ENCODE data around the gene HSPA14.
A peak's percentile ranks its signal among the peaks of the same experiment; 100 is the strongest.
"Not testable (repeated sequence)": the region's sequence is repeated elsewhere in the genome, so short reads cannot be mapped to it uniquely, and the experiment has no call there.

Gene HSPA14

DNA sequence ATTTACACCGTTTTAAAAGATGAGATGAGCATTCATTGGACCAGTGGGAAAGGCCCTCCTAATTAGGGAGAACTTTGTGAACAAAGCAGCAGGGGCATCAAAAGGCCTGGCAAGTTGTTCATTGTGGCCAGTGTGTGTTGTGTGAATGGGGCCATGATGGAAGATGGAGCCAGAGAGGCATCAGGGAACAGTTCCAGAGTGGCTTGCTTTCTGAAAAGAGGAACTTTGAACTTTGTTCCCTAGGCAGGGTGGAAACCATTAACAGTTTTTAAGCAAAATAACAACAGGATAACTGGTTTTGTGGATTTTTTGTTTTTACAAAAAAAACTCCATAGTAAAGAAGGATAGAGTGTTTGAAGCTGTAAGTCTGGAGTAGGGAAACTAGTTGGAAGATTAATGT, 53.0 kb downstream of the HSPA14 start:
- DNase-seq (ENCODE audit: extremely low read depth, low read depth): no peak
- TF ChIP-seq, protein P1, sequence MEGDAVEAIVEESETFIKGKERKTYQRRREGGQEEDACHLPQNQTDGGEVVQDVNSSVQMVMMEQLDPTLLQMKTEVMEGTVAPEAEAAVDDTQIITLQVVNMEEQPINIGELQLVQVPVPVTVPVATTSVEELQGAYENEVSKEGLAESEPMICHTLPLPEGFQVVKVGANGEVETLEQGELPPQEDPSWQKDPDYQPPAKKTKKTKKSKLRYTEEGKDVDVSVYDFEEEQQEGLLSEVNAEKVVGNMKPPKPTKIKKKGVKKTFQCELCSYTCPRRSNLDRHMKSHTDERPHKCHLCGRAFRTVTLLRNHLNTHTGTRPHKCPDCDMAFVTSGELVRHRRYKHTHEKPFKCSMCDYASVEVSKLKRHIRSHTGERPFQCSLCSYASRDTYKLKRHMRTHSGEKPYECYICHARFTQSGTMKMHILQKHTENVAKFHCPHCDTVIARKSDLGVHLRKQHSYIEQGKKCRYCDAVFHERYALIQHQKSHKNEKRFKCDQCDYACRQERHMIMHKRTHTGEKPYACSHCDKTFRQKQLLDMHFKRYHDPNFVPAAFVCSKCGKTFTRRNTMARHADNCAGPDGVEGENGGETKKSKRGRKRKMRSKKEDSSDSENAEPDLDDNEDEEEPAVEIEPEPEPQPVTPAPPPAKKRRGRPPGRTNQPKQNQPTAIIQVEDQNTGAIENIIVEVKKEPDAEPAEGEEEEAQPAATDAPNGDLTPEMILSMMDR (IDR thresholded peaks at IDR 0.05; ENCODE audit: low read depth, low read length): no peak

DNA sequence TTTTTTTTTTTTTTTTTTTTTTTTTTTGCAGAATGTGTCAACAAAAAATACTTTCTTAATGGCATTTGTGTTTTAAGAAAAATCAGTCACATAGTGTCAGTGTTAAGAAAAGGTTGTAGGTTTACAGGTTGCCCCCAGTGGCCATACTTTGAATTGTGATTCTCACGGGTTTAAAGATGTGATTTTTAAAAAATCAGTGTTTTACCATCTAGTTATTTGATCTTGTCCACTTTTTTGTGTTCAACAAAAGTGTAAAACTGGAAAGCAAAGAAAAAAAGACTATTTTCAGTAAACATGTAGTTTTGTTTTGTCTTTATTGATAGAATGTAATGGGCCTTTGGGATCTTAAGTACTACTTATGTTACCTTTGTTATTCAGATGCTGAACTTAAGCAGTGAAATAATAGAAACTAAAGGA, 66.2 kb downstream of the HSPA14 start:
- DNase-seq (ENCODE audit: extremely low read depth, low read depth): no peak

DNA sequence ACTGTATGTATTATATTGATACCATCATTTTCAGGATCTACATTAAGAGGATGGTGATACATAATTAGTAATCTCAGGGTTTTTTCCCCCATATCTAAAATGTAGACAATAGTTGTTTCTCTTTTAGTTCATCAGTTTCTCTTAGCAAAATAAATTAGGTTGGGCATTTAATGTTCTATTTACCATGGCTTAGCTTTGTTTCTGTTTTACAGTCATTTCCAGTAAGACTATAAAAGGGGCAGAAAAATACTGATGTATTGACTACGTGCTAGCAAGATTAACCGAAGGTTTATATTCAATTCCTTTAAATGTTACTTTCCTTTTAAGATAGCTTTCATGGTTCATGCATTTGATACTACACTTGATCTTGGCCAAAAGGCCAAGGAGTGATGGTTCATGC, 66.8 kb downstream of the HSPA14 start:
- TF ChIP-seq, protein P1 (IDR thresholded peaks at IDR 0.05; ENCODE audit: low read depth, low read length): no peak
- no peak for DNase-seq (ENCODE audit: extremely low read depth, low read depth)

More for the DNA sequence above, 66.2 kb downstream of the HSPA14 start:
- TF ChIP-seq, protein P1 (IDR thresholded peaks at IDR 0.05; ENCODE audit: low read depth, low read length): peak; percentile 56

DNA sequence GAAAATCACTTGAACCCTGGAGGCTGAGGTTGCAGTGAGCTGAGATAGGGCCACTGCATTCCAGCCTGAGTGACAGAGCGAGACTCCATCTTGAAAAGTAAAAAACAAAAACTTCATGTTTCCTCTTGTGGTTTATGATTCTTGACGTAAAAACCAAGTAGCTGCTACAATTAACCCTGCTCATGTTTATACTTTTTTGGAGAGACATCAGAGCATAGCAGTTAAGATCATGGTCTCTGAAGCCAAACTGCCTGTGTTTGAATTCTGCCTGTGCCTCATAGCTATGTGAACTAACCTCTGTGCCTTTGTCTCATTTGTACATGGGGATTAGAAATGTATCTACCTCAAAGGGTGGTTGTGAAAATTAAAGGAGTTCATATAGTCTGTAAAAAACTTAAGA, 67.8 kb downstream of the HSPA14 start:
- no peak for DNase-seq (ENCODE audit: extremely low read depth, low read depth)
- TF ChIP-seq, protein P1 (IDR thresholded peaks at IDR 0.05; ENCODE audit: low read depth, low read length): no peak

DNA sequence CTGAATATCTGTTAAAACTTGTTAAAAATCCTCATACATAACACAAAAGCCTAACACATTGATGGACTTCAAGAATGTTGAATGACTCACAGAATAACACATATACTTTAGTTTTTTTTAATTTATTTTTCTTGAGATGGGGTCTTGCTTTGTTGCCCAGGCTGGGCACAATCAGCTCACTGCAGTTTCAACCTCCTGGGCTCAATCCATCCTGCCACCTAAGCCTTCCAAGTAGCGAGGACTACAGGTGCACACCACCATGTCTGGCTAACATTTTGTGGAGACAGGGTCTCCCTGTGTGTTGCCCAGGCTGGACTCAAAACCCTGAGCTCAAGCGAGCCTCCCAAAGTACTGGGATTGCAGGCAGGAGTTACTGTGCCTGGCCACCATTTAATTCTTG, 68.7 kb downstream of the HSPA14 start:
- TF ChIP-seq, protein P1 (IDR thresholded peaks at IDR 0.05; ENCODE audit: low read depth, low read length): no peak
- DNase-seq (ENCODE audit: extremely low read depth, low read depth): no peak

DNA sequence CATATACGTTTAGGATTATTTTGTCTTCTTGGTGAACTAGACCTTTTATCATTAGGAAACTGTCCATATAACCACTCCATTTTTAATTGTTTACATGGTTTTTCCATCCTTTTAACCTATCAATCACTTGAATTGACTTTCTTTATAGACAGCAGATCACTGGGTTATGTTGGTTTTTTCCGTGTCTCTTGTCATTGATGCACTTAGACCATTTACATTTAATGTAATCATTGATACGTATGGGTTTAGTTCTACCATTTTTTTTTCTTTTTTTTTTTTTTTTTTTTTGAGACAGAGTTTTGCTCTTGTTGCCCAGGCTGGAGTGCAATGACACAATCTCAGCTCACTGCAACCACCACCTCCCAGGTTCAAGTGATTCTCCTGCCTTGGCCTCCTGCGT, 69.5 kb downstream of the HSPA14 start:
- not testable (repeated sequence) for DNase-seq (ENCODE audit: extremely low read depth, low read depth)

DNA sequence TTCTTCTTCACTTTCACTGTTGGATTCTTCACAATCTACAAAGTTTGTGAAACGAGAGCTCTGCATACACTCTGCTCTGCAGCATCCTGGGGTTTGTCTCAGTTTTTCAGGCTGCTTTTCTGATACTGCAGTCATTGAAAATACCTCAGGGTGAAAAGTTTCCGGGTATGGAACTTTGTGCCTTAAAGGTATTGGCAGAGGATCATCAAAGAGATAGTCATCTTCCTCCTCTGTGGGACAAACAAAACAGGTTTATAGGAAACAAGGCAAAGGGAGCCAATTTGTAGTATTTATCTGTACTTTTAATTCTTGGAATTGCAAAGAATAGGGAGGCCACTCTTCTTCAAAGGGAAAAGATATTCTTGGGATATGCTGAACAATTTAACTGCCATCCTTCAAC, 71.0 kb downstream of the HSPA14 start:
- TF ChIP-seq, protein P1 (IDR thresholded peaks at IDR 0.05; ENCODE audit: low read depth, low read length): no peak
- DNase-seq (ENCODE audit: extremely low read depth, low read depth): no peak

DNA sequence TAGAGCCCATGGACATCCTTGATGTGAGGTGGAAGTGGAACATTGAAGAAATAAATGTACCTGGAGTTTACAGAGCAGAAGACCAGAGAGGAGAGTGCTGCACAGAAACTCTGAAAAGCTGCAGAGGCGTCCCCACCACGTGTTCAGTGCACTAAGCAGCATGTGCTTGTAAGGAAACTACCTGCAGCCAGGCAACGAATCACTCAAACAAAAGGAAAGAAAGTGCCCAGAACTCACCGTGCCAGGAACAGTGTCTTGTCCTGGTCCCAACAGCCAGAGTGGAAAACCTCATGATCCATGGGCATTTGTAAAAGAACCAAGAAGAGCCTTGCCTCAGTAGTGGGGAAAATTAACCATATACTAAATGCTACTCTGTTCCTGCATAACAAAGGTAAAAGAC, 72.8 kb downstream of the HSPA14 start:
- TF ChIP-seq, protein P1 (IDR thresholded peaks at IDR 0.05; ENCODE audit: low read depth, low read length): no peak
- no peak for DNase-seq (ENCODE audit: extremely low read depth, low read depth)
